ENCODE data around the gene CDKAL1. TPM values are rescaled to one million over a fixed set of nuclear protein-coding genes. Genes with fewer than 3 reads are reported as not detected.

The CDKAL1 gene
- total and polyA plus RNA-seq, 2 of the 8 experiments (the other 6 are each of a cell fraction or from before 2014, with no cell fraction given) = 8.4 to 24.6 TPM

DNA sequence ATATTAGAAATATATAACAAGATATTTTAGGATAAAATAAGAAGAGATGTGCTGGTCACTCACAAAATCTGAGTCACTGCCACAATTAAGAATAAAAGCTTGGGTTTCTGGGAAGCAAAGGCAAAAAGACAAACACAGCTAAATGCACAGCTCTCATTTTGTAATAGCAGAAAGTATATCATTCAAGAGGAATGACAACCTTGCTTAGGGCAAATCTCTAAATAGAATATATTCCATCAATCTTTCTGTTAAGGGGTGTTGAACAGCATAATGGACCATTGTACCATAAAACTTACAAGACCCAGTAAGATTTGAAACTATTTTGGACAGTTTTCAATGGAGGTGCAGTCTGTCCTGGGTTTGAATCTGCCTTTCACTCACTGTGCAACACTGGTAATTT is 594.3 kb downstream of the CDKAL1 start (continued):
- TF ChIP-seq SP1 (IDR thresholded peaks at IDR 0.05; ENCODE audit: low read depth, low read length) (no peak), TAF7 (optimal IDR thresholded peaks at IDR 0.05; ENCODE audit: borderline replicate concordance, low read depth, low read length) (no peak)

Measured in H1 (cell line).